Gastrocnemius medialis (tissue), 4 donors: ENCODE data around the gene FLT3.

Experiments
- CTCF ChIP-seq, 5 experiments: fragments of 450-650 bp in 3 of 5; fragments of 200-600 bp in 2 of 5; sonication (generic) in 2 of 5; IDR thresholded peaks in 4 of 5; conservative IDR thresholded peaks in 1 of 5; 1 replicate in 4 of 5; 2 replicates in 1 of 5; pipeline ENCODE4 v1.5.1; 2016 to 2019; ENCODE audit warnings: antibody characterized with exemption in 5 of 5, mild to moderate bottlenecking in 3 of 5, moderate library complexity in 3 of 5
- POLR2A ChIP-seq, 2 donors: fragments of 450-650 bp; IDR thresholded peaks; one replicate each; pipeline ENCODE4 v1.6.1; 2017; ENCODE audit warnings: antibody characterized with exemption in 2 of 2, mild to moderate bottlenecking in 2 of 2, moderate library complexity in 2 of 2

GRCh38 chr13:27965740-27966640 lies 134.4 kb downstream of the FLT3 start:
- no peak for TF ChIP-seq POLR2A (IDR thresholded peaks at IDR 0.05)
- no peak for TF ChIP-seq CTCF (IDR thresholded peaks at IDR 0.05 in 4 of 5, conservative IDR thresholded peaks at IDR 0.05 in 1 of 5)
